ENCODE data around the gene WDFY3.
"Not testable (repeated sequence)": the region's sequence is repeated elsewhere in the genome, so short reads cannot be mapped to it uniquely, and the experiment has no call there.

WDFY3 gene

DNA sequence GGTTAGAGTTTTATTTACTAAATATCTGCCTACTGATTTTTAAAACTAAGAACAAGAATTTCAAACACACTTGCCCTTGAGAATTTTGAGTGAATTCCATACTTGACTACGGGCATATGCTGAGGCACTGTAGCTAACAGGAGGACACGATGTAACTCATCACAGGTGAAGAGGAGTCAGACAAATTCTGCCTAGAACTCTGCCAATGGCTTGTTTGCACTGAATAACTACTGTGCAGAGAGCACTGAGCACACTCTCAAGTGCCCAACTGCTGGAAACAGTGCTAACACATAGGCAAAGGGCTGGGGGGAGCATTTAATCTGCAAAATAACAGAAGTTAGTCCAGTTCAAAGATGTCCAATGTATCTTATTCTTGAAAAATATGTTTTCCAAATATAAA, 104.4 kb downstream of the WDFY3 start:
- DNase-seq (ENCODE audit: low read depth, low spot score) = no peak

DNA sequence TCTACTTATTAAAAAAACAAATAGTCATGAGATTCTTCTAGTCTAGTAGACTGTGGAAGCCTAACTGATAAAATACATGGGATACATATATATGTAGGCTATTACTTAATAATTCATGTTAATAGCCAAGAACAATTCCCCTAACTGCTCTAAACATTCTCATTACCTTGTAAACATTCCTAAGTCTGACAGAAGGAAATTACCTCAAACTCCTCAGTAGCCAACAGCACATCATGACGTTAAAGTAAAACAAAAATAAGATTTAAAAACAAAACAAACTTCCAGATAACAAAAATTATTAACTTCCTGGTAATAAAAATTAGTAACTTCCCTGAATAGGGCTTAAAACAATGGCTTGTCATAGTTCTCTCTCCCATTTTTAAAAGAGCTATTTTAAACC, 109.2 kb downstream of the WDFY3 start:
- DNase-seq (ENCODE audit: low read depth, low spot score) = no peak

- peak; percentile 46 for DNase-seq (ENCODE audit: low read depth, low spot score)
These were observed 109.9 kb downstream of the WDFY3 start for GRCh38 chr4:84856468-84857049.

- no peak for DNase-seq (ENCODE audit: low read depth, low spot score)
These were observed 110.7 kb downstream of the WDFY3 start for GRCh38 chr4:84855774-84856173.

- DNase-seq (ENCODE audit: low read depth, low spot score) = no peak
These were observed 114.4 kb downstream of the WDFY3 start for GRCh38 chr4:84852081-84852480.

- no peak for DNase-seq (ENCODE audit: low read depth, low spot score)
These were observed 117.3 kb downstream of the WDFY3 start for GRCh38 chr4:84849051-84849640.

DNA sequence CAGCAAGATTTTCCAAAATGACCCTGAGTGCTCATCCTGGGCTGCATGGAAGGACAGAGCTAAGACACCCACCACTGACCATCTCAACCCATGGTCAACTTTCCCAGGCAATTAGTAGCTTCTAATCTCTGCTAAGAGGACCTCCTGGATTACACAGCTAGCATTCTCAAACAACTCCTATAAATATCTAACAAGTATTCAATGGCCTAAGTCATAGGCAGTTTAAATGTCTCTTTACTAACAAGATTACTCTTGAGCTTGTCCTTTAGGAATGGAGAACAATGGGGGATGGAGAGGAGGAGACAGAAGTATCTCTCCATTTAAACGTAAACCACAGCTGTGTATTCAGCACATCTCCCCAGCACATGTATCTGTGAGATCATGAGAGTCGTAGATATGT, 118.1 kb downstream of the WDFY3 start:
- DNase-seq (ENCODE audit: low read depth, low spot score) = no peak

GRCh38 chr4:84847978-84848377, 118.5 kb downstream of the WDFY3 start:
- no peak for DNase-seq (ENCODE audit: low read depth, low spot score)

DNA sequence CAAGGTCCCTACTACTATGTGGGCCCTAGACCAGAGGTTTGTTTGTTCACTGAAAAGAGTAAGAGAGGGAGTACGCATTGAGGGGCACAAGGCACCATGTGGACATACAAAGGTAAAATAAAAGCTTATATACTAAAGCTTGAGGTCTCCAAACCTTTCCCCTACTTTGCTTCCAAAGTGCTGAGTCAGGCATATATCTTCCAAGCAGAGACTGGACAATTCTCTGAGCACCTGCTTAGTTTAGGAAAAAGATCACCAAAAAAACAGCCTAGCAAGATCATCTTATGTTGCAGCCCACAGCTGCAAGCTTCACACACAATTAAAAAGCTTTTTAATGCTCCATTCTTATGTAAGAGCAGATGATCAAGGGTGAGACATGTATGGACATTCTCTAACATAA, 119.5 kb downstream of the WDFY3 start:
- DNase-seq (ENCODE audit: low read depth, low spot score) = no peak

- DNase-seq (ENCODE audit: low read depth, low spot score) = no peak
These were observed 125.1 kb downstream of the WDFY3 start for GRCh38 chr4:84841435-84841834.

DNA sequence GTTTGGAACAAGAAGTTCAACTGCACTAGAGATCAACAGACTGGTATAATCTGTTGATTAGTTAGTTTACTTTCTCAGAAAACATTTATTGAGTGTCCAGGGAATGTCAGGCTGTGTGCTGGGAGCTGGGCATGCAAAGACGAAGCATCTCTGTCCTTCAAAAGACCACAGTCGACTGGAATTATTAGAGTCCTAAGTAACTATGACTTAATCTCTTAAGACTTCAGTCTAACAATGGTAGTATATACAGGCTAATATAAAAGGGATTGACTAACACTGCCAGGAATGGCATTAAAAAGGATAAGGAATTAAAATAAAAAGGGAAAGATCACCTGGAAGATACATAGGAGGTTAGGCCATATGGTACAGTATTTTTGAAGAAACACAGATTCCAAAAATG, 128.7 kb downstream of the WDFY3 start:
- no peak for DNase-seq (ENCODE audit: low read depth, low spot score)

DNA sequence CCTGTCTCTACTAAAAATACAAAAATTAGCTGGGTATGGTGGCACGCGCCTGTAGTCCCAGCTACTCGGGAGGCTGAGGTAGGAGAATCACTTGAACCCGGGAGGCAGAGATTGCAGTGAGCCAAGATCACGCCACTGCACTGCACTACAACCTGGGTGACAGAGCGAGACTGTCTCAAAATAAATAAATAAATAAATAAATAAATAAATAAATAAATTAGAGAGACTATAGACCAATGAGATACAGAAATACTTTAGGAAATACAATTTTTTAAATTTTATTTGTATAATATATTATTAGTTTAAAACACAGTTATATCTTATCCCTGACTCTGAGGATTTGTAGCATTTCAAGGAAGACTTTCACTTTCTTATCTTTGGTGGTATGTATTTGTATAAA, 136.9 kb downstream of the WDFY3 start:
- not testable (repeated sequence) for DNase-seq (ENCODE audit: low read depth, low spot score)

- DNase-seq (ENCODE audit: low read depth, low spot score) = no peak
These were observed 139.8 kb downstream of the WDFY3 start for GRCh38 chr4:84826681-84827080.

DNA sequence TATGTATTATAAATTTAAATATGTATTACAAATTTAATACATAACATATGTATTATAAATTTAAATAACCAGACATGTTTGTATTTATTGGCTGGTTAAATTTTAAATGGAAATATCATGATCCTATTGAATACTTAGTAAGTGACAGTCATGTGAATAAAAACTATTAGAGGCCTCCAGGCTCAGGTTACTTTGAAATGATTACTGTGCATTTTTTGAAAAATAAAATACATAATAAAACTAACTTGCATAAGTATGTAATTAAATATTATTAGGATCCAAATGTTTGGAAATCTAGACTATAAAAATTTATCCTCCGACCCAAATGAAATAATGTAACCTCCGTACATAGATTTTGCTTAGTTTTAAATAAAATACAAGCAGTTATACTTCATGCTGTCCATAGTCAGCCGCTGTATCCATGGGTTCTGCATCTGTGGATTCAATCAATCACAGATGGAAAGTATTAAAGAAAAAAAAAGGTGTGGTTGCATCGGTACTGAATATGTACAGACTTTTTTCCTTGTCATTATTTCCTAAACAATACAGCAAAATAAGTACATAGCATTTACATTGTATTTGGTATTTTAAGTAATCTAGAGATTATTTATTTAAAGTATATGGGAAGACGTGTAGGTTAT, 140.7 kb downstream of the WDFY3 start:
- DNase-seq (ENCODE audit: low read depth, low spot score) = no peak

- no peak for DNase-seq (ENCODE audit: low read depth, low spot score)
These were observed 145.4 kb downstream of the WDFY3 start for GRCh38 chr4:84821064-84821463.

DNA sequence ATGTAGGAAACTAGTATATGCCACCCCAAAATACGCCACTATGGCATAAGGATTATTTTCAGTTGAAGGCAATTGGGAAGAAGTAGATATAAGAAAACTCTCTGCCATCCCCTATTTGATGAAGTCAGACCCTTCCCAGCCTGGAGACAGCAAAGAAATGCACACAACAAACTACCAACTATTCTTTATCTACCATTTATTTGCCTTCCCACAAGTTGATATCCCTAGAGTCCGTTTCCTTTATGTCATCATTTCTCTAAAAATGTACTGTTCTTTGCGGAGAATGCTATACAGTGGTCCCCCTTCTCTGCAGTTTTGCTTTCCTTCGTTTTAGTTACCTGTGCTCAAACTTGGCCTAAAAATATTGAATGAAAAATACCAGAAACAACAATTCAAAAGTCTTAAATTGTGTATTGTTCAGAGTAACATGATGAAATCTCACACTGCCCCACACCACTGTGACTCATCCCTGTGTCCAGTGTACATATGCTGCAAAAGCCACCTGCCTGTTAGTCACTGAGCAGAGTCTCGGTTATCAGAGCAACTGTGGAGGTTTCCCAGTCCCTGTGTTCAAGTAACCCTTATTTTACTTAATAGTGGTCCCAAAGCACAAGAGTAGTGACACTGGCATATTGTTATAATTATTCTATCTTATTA, 152.3 kb downstream of the WDFY3 start:
- DNase-seq (ENCODE audit: low read depth, low spot score) = peak; percentile 15

- no peak for DNase-seq (ENCODE audit: low read depth, low spot score)
These were observed 156.5 kb downstream of the WDFY3 start for GRCh38 chr4:84809946-84810345.

- no peak for DNase-seq (ENCODE audit: low read depth, low spot score)
These were observed 158.2 kb downstream of the WDFY3 start for GRCh38 chr4:84808332-84808731.

DNA sequence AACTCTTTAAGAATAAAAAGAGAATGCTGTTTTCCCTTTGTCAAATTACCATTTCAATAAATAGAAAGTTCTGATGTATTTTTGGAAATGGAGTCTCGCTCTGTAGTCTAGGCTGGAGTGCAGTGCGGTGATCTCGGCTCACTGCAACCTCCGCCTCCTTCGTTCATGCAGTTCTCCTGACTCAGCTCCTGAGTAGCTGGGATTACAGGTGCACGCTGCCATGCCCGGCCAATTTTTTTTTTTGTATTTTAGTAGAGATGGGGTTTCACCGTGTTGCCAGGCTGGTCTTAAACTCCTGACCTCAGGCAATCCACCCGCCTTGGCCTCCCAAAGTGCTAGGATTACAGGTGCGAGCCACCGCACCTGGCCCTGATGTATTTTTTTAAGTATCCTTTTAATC, 159.9 kb downstream of the WDFY3 start:
- DNase-seq (ENCODE audit: low read depth, low spot score) = not testable (repeated sequence)

- no peak for DNase-seq (ENCODE audit: low read depth, low spot score)
These were observed 162.4 kb downstream of the WDFY3 start for GRCh38 chr4:84804136-84804535.

DNA sequence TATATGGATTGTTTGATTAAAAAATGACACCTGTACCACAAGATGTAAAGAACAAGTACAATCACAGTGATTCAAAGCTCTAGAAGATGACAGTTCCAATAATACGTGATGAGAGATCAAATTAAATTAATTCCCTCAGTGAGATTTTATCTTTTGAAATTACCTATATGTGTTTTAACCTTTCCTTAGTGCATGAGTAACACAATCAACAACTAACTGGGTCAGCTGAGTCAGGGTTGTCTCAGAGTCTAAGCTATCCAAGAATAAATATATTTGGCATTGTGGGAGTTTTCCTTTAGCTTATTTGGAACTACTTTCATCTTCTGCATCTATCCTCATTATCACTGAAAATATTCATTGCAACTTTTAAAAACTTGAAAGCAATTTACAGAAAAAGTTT, 162.8 kb downstream of the WDFY3 start:
- no peak for DNase-seq (ENCODE audit: low read depth, low spot score)

DNA sequence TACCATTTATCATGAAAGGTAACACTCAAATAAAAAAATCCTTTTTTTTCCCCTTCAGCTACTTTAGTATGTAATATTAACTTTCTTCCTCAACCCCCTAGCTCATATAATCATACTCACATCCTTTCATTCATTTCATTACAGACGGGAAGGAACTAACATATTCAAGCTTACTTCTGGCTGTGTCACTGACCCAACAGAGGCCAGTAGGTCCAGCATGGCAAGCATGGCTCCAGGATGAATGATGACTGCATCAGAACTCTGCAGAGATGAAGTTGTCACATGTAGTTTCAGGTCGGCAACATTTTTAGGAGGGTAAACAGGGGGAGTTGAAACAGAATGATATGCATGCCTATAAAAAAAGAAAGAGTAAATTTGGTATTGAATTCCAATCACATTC, 163.4 kb downstream of the WDFY3 start:
- no peak for DNase-seq (ENCODE audit: low read depth, low spot score)

DNA sequence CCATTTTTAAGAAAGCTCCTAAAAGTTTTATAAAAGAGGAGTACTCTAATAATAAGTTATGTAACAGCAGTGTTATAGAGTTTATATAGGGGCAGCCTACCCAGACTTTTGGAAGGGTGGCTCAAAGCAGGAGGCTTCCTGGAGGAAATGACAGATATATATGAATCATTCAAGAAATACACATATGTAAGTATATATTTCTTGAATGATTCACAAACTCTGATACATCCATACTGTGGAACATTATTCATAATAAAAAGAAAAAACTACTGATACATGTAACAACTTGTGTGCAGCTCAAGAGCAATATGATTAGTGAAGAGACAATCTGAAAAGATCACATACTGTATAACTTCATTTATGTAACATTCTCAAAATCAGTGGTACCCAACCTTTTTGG, 166.2 kb downstream of the WDFY3 start:
- no peak for DNase-seq (ENCODE audit: low read depth, low spot score)

Measured in smooth muscle cell of the brain vasculature (primary cell).